Heart left ventricle (tissue), 16 donors: ENCODE data around the gene IPCEF1. TPM values are rescaled to one million over a fixed set of nuclear protein-coding genes. Genes with fewer than 3 reads are reported as not detected.

Experiments used
- ATAC-seq, 4 donors: fragments of 200-7000 bp; cut with Tn5 transposase; one replicate each; pipeline ENCODE4 v1.9.1; 2020 to 2022; ENCODE audit warnings: moderate library complexity in 4 of 4, mild to moderate bottlenecking in 3 of 4, moderate number of reproducible peaks in 1 of 4
- DNase-seq, 5 donors: peaks; one replicate each; pipeline ENCODE4 v3.0.0-alpha.2; 2020
- H3K27ac ChIP-seq, 12 donors: fragments of 200-600 bp; sonication (generic) in 4 of 12; one replicate each; pipeline versions ENCODE4 v1.5.0 to v1.8.0; 2016 to 2022; ENCODE audit warnings: mild to moderate bottlenecking in 2 of 12
- H3K27me3 ChIP-seq, 9 donors: fragments of 200-600 bp; sonication (generic) in 2 of 9; one replicate each; pipeline versions ENCODE4 v1.5.1 to v1.8.0; 2016 to 2022; ENCODE audit warnings: mild to moderate bottlenecking in 3 of 9
- H3K36me3 ChIP-seq, 9 donors: fragments of 200-600 bp; sonication (generic) in 2 of 9; one replicate each; pipeline versions ENCODE4 v1.5.0 to v1.8.0; 2018 to 2022; ENCODE audit warnings: mild to moderate bottlenecking in 2 of 9
- H3K4me1 ChIP-seq, 12 donors: fragments of 200-600 bp; sonication (generic) in 4 of 12; one replicate each; pipeline versions ENCODE4 v1.5.0 to v1.8.0; 2016 to 2022; ENCODE audit warnings: mild to moderate bottlenecking in 3 of 12
- H3K4me3 ChIP-seq, 12 donors: fragments of 200-600 bp; sonication (generic) in 4 of 12; one replicate each; pipeline versions ENCODE4 v1.5.0 to v1.8.0; 2017 to 2022; ENCODE audit warnings: mild to moderate bottlenecking in 9 of 12, moderate library complexity in 4 of 12
- H3K9me3 ChIP-seq, 12 donors: fragments of 200-600 bp; sonication (generic) in 4 of 12; one replicate each; pipeline versions ENCODE4 v1.5.0 to v1.8.0; 2016 to 2022; ENCODE audit warnings: mild to moderate bottlenecking in 1 of 12
- POLR2A ChIP-seq, 2 donors: fragments of 450-650 bp; IDR thresholded peaks; one replicate each; pipeline ENCODE4 v1.6.1; 2017; ENCODE audit warnings: antibody characterized with exemption in 2 of 2, mild to moderate bottlenecking in 2 of 2, moderate library complexity in 2 of 2
- WGBS, 4 donors: extraction: QIAGEN DNeasy Blood & Tissue Kit in 2 of 4; methylation state at CpG; one replicate each; pipeline versions ENCODE4 v1.1.5 to v1.1.7; 2013 to 2018; 5-methylcytosine and 5-hydroxymethylcytosine counted together
- intact Hi-C, 10 donors: fragments of 100-400 bp; cut with DNase I; formaldehyde crosslinking; loops; one replicate each; pipeline versions ENCODE4 v1.11.1 to v1.14.2; 2022
- polyA plus RNA-seq, 2 donors: library from polyadenylated mRNA; stranded (reverse); fragments of 200-250 nt; gene quantifications; one replicate each; pipeline ENCODE4 v1.2.3, GENCODE V29; 2013
- total RNA-seq, 9 donors: library from RNA; depleted of rRNA in 2 of 9; stranded (reverse); fragments of >200 nt in 2 of 9; fragmentation: NEBNext Ultra II Directional in 3 of 9; extraction: Animal tissue kit (Norgen Biotek cat#: 25700) in 3 of 9; gene quantifications; one replicate each; pipeline versions ENCODE4 v1.1.0 to v1.2.4, GENCODE V29; 2016 to 2023
- TF ChIP-seq, protein P1 (sequence below), 12 donors: fragments of 200-600 bp; sonication (generic) in 4 of 12; IDR thresholded peaks; one replicate each; pipeline versions ENCODE4 v1.5.0 to v1.8.0; 2018 to 2022; ENCODE audit warnings: antibody characterized with exemption in 12 of 12, mild to moderate bottlenecking in 5 of 12
- donor health status: ischemic (EF 13 %, LVEDD 7.1; RV severe dilation, severe dysfunction).
- donor health status: healthy with polysubstance abuse.
- donor health status: DM: no; HTN: yes; CAD: no.
- donor health status: DM: no; HTN: no; CAD: no.
- donor health status: ischemic (EF 25% LVEDD 6.9; RV normal size, moderate dysfunction).
- donor health status: ischemic (EF 25% LVEDD 5.7; RV mildly dilated, moderate dysfunction).
- donor health status: healthy.
- donor health status: DM: yes; HTN: yes; CAD: no.
- donor health status: ischemic (EF 35%, LVEDD 5.7; RV mildly dilated, moderate dysfunction).
- donor health status: nonischemic (EF 11% LVEDD 7.7; RV severe dilation, severe dysfunction).
- donor health status: DM: yes; HTN: yes; CAD: no.
- donor health status: PGD.
- donor health status: ischemic (EF 29% LVEDD 5.4; RV normal size, mild dysfunction).
- donor health status: nonischemic (EF 23%, LVEDD 6.1; RV moderate dilation, normal function).

The IPCEF1 gene
- total and polyA plus RNA-seq, 11 donors: 0.10 to 4.1 (median 0.35) TPM

- DNase-seq: no peak
- Histone ChIP-seq H3K27me3 (no peaks in the 10 kb centered on the region), H3K4me3 (no peak overlapping the region), H3K36me3 (no peaks in the 10 kb centered on the region), H3K4me1 (peaks cover 0 to 9% (median 0%) of the 10 kb centered on the region in 12 donors), H3K9me3 (peaks cover 0 to 10% (median 0%) of the 10 kb centered on the region in 12 donors), H3K27ac (no peak overlapping the region)
- 64 to 85% (median 73%) methylated on average over 3 of the region's 3 CpGs for WGBS, 4 donors
- no peak for ATAC-seq
- intact Hi-C loops: no loop called here
- TF ChIP-seq, protein P1, sequence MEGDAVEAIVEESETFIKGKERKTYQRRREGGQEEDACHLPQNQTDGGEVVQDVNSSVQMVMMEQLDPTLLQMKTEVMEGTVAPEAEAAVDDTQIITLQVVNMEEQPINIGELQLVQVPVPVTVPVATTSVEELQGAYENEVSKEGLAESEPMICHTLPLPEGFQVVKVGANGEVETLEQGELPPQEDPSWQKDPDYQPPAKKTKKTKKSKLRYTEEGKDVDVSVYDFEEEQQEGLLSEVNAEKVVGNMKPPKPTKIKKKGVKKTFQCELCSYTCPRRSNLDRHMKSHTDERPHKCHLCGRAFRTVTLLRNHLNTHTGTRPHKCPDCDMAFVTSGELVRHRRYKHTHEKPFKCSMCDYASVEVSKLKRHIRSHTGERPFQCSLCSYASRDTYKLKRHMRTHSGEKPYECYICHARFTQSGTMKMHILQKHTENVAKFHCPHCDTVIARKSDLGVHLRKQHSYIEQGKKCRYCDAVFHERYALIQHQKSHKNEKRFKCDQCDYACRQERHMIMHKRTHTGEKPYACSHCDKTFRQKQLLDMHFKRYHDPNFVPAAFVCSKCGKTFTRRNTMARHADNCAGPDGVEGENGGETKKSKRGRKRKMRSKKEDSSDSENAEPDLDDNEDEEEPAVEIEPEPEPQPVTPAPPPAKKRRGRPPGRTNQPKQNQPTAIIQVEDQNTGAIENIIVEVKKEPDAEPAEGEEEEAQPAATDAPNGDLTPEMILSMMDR (IDR thresholded peaks at IDR 0.05): no peak
- no peak for TF ChIP-seq POLR2A (IDR thresholded peaks at IDR 0.05)
These were observed 64.5 kb downstream of the IPCEF1 start for GRCh38 chr6:154292066-154292465.

GRCh38 chr6:154289818-154290508 is 66.6 kb downstream of the IPCEF1 start:
- TF ChIP-seq POLR2A (IDR thresholded peaks at IDR 0.05): no peak
- TF ChIP-seq, protein P1 (IDR thresholded peaks at IDR 0.05): no peak
- DNase-seq (no peak), ATAC-seq (no peak)
- peaks cover 0 to 10% (median 0%) of the 10 kb centered on the region in 12 donors for H3K9me3 ChIP-seq
- H3K27ac ChIP-seq: no peak overlapping the region
- intact Hi-C loops: no loop called here
- no peaks in the 10 kb centered on the region for H3K27me3 ChIP-seq
- peaks cover 0 to 9% (median 0%) of the 10 kb centered on the region in 12 donors for H3K4me1 ChIP-seq
- no peak overlapping the region for H3K4me3 ChIP-seq
- WGBS, 4 donors: 87 to 90% (median 89%) methylated on average over 6 of the region's 6 CpGs
- no peaks in the 10 kb centered on the region for H3K36me3 ChIP-seq

- no peak for DNase-seq
- H3K27me3 ChIP-seq: no peaks in the 10 kb centered on the region
- no peaks in the 10 kb centered on the region for H3K36me3 ChIP-seq
- TF ChIP-seq, protein P1 (IDR thresholded peaks at IDR 0.05): no peak
- no peaks in the 10 kb centered on the region for H3K4me1 ChIP-seq
- H3K9me3 ChIP-seq: peaks cover 0 to 21% (median 0%) of the 10 kb centered on the region in 12 donors
- no peak overlapping the region for H3K4me3 ChIP-seq
- WGBS, 4 donors: 44 to 58% (median 50%) methylated on average over 1 of the region's 1 CpG
- ATAC-seq: no peak
- intact Hi-C loops: no loop called here
- no peak overlapping the region for H3K27ac ChIP-seq
These were observed 70.8 kb downstream of the IPCEF1 start for GRCh38 chr6:154285826-154286225.

DNA sequence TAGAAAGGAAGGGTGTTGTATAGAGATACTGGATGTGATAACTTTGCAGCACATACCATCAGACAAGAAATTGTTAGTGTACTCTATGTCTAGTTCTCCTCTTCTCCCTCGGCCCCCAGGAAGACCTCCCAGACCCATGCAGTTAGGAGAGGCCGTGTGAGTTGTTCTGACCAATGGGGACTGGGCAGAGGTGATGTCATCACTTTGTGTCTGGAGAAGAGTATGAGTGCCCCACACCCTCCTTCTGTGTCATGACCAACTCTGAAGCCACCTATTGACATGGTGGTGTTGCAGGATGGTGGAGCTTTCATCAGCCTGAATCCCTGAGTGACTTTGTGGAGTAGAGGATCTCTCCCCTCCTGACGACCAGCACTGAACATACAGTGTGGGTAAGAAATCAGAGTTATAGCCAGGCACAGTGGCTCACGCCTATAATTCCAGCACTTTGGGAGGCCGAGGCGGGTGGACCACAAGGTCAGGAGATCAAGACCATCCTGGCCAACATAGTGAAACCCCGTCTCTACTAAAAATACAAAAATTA is 72.2 kb downstream of the IPCEF1 start:
- WGBS, 4 donors: 94 to 98% (median 97%) methylated on average over 7 of the region's 7 CpGs
- intact Hi-C loops: no loop called here
- ATAC-seq (no peak), DNase-seq (no peak)
- Histone ChIP-seq H3K27me3 (no peaks in the 10 kb centered on the region), H3K4me3 (no peak overlapping the region), H3K36me3 (no peaks in the 10 kb centered on the region), H3K9me3 (peaks cover 0 to 12% (median 0%) of the 10 kb centered on the region in 12 donors), H3K27ac (no peak overlapping the region), H3K4me1 (no peaks in the 10 kb centered on the region)
- TF ChIP-seq, protein P1 (IDR thresholded peaks at IDR 0.05): no peak
- no peak for TF ChIP-seq POLR2A (IDR thresholded peaks at IDR 0.05)
